Stimulated activated CD4-positive, alpha-beta T cell treated with anti-CD3 and anti-CD28 coated beads, Interleukin-1b, Interleukin-23, amount 100 ng/mL, for 24 hours (primary cell): Measurements from ENCODE around the gene ACOT11.
"Not testable (repeated sequence)": the region's sequence is repeated elsewhere in the genome, so short reads cannot be mapped to it uniquely, and the experiment has no call there.

Source experiments
- DNase-seq, 4 experiments: peaks; one replicate each; pipeline ENCODE4 v3.0.0-alpha.2; 2020; ENCODE audit warnings: low read depth in 4 of 4, low spot score in 1 of 4

The ACOT11 gene

DNA sequence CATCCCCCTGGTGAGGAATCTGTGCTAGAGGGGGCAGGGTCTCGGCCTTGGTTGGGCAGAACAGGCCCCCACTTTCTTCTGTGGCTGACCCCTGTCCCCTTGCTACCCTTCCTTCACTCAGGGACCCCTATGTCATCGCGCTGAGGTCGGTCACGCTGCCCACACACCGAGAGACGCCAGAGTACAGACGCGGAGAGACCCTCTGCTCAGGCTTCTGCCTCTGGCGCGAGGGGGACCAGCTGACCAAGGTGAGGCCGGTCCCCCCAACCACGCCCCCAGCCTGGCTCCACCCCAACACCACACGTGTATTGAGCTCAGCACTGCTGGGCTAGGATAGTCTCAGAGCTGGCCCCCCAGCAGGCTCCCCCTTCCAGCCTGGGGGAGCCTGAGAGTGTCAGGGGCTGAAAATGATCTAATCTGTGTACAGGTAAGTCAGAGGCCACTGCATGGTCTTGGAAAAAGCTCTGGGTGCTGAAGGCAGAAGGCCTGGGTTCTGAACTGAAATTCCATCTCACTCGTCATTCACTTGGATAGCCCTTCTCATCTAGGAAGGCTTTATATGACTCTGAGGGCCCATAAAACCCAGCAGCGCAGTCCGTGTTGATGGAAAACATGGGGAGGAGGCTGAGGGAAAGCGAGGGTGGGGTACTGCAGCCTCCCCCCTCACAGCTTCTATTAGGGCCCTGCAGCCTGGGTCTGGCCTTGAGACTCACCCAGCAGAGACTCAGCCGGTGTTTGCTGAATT lies 60.0 kb downstream of the ACOT11 start:
- DNase-seq: no peak

DNA sequence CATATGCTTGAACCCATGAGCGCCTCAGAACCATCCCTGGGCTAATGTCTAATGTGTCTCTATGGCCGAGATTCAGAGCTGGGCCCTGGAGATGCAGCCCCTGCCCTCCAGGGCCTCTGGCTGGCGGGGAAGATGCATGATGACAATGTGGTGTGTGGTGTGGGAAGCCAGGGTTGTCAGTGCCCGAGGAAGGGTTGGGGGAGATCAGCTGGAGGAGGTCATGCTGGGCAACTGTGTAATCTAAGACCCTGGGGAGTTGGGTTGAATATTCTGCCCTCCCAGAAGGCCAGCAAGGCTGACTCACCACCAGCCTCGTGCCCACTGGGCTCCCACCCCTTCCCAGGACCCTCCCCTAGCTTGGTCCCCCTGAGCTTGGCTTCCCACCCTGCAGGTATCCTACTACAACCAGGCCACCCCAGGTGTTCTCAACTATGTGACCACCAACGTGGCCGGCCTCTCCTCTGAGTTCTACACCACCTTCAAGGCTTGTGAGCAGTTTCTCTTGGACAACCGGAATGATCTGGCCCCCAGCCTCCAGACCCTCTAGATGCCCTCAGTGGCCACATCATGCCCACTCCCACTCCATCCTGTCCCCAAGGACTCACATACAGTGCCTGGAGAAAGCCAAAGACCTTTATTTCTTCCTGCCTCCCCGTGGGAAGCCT lies 60.7 kb downstream of the ACOT11 start:
- DNase-seq: no peak

- no peak for DNase-seq
Observed at GRCh38 chr1:54609301-54609921, 61.4 kb downstream of the ACOT11 start.

- no peak for DNase-seq
Observed at GRCh38 chr1:54610048-54610447, 62.0 kb downstream of the ACOT11 start.

GRCh38 chr1:54610601-54611580 lies 62.9 kb downstream of the ACOT11 start:
- no peak for DNase-seq

DNA sequence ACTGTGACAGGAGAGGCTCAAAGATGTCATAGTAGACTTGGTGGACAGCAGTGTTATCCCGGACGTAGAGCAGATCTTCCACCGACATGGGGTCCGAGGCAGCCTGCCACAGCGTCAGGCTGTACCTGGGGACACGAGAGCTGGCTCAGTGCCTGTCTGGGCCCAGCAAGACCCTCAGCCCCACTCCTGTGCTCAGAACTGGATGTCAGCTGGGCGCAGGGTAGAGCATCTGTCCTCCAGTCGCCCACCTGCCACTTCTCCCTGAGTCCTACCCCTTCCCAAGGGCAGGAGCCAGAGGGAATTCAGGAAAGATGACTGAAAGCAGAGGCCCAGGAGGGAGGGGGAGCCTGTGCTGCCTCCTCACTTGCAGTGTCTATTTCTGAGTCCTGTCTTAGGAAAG lies 63.6 kb downstream of the ACOT11 start:
- DNase-seq: no peak

GRCh38 chr1:54614024-54614423 lies 66.0 kb downstream of the ACOT11 start:
- DNase-seq: no peak

DNA sequence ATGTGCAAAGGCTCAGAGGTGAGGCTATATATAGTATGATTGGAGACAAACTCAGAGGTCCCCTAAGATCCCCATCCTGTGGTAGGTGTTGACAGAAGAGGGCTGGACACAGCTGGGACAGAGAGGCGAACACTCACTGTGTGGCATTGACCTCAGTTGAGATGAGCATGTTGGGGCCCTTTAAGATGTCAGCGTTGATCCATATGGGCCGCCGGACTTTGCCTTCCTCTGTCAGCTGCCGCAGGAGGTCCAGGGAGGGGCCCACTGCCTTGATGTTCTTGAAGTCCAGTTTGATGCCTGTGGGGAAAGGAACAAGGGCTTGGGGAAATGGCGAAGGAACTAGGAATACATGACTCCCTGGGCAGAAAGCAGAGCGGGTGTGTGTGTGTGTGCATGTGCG lies 66.5 kb downstream of the ACOT11 start:
- DNase-seq: no peak

DNA sequence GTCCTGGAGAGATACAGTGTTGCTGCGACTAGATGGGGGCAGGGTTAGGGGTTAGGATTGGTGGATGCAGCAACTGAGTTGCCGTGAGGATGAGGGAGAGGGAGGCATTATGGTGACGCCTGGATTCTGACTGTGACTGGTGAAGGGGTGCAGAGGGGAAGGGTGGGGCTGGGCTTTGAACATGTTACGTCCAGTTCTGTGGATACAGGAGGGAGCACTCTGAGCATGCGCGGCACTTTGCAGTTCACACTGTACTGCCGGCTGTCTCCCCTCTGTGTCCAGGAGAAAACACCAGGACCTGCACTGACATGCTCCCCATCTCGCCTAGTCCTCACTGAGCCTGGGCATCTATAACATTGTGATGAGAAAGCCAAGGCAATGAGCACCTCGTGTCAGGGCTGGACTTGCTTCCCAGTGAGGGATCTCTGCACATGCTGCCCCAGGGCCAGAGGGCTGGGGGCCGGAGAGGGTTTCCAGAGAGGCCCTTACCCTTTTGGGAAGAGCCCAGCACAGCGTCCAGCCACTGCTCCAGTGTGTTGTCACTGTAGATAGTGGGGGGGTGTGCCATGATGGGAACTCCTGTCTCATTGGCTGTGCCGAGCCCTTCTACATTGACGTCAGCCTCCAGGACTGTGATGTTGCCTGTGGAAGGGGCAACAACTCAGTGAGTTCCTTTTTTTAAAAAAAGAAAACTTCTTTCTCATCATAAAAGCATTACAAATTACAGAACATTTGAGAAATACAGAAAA lies 67.7 kb downstream of the ACOT11 start:
- DNase-seq: no peak

DNA sequence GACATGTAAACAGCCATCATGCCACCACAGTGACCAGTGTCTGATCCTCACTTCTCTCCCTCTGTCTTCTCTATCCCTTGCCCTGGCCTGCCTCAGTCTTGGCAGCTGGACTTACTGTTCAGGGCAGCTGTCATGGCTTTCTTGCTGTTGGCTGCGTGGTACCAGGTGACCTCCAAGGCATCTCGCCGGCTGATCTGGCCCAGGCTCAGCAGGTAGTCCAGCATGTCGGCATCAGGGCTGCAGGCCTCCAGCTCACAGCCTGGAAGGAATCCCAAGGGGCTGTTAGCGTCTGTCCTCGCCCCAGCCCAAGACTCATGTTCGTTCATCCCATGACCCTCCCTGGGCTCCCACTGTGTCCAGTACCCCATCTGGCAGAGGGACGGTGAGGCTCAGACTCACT lies 71.7 kb downstream of the ACOT11 start:
- DNase-seq: no peak

- DNase-seq: no peak
Observed at GRCh38 chr1:54623216-54624007, 75.4 kb downstream of the ACOT11 start, which contains the start of gene FAM151A. Gene FAM151A, minus strand, starts transcription at chr1:54623525. Its CDS starts 130 bp downstream, at chr1:54623395.

GRCh38 chr1:54624466-54625464 lies 76.7 kb downstream of the ACOT11 start:
- DNase-seq: no peak

DNA sequence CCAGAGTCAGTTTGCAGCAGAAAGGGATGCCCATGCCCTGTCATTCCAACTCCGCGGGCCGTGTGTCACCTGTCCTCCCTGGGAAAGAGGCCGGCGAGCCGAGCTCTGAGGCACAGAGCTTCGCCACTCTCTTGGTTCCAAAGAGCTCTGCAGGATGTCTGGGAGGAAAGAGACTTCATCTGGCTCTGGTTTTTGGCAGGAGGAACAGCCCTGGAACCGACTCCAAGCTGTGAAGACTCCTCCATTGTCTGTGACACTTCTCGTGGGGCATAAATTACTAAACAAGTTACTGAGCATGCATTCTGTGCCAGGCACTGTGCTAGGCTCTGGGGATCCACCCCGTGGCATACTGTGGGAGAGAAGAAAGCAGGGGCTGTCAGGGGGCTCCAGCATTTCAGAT lies 79.2 kb downstream of the ACOT11 start:
- no peak for DNase-seq

DNA sequence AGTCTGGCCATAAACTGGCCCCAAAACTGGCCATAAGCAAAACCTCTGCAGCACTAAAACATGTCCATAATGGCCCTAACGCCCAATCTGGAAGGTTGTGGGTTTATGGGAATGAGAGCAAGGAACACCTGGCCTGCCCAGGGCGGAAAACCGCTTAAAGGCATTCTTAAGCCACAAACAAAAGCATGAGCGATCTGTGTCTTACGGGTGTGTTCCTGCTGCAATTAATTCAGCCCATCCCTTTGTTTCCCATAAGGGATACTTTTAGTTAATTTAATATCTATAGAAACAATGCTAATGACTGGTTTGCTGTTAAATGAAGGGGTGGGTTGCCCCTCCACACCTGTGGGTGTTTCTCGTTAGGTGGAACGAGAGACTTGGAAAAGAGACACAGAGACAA lies 87.8 kb downstream of the ACOT11 start:
- DNase-seq: not testable (repeated sequence)

DNA sequence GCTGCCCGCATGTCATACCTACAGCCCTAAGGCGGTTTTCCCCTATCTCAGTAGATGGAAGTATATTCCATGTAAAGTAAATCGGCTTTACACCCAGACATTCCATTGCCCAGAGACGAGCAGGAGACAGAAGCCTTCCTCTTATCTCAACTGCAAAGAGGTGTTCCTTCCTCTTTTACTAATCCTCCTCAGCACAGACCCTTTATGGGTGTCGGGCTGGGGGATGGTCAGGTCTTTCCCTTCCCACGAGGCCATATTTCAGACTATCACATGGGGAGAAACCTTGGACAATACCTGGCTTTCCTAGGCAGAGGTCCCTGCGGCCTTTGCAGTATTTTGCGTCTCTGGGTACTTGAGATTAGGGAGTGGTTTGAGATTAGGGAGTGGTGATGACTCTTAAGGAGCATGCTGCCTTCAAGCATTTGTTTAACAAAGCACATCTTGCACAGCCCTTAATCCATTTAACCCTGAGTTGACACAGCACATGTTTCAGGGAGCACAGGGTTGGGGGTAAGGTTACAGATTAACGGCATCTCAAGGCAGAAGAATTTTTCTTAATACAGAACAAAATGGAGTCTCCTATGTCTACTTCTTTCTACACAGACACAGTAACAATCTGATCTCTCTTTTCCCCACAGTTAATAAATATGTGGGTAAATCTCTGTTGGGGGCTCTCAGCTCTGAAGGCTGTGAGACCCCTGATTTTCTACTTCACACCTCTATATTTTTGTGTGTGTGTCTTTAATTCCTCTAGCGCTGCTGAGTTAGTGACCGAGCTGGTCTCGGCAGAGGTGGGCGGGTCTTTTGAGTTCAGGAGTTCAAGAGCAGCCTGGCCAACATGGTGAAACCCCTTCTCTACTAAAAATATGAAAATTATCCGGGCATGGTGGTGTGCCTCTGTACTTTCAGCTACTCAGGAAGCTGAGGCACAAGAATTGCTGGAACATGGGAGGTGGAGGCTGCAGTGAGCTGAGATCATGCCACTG lies 88.7 kb downstream of the ACOT11 start:
- DNase-seq: not testable (repeated sequence)

DNA sequence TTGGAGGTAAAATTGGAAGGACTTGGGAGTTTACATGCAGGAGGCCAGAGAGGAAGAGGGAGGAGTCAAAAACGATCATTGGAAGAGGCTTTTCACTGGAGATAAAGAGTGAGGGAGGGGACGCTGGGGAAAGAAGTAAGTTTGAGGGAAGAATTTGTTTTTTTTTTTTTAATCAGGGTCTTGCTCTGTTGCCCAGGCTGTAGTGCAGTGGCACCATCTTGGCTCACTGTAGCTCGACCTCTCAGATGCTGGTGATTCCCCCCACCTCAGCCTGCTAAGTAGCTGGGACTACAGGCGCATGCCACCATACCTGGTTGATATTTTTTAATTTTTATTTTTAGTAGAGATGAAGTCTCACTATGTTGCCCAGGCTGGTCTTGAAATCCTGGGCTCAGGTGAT lies 92.3 kb downstream of the ACOT11 start:
- no peak for DNase-seq
